Activated CD8-positive, alpha-beta memory T cell treated with anti-CD3 and anti-CD28 coated beads, Interleukin-2, amount 50 U/mL, for 24 hours (primary cell): ENCODE data around the gene NEB.
"Not testable (repeated sequence)": the region's sequence is repeated elsewhere in the genome, so short reads cannot be mapped to it uniquely, and the experiment has no call there.

ENCODE experiments used
- DNase-seq: peaks from one replicate; pipeline ENCODE4 v3.0.0-alpha.2; 2020; ENCODE audit errors: extremely low read depth

The NEB gene

GRCh38 chr2:151761193-151761592 lies 26.9 kb upstream of the NEB start:
- no peak for DNase-seq

- no peak for DNase-seq
These were observed 25.9 kb upstream of the NEB start for GRCh38 chr2:151760139-151760650.

GRCh38 chr2:151758744-151759143 lies 24.5 kb upstream of the NEB start:
- DNase-seq: no peak

GRCh38 chr2:151757861-151758260 lies 23.6 kb upstream of the NEB start:
- DNase-seq: no peak

- DNase-seq: no peak
These were observed 22.5 kb upstream of the NEB start for GRCh38 chr2:151756820-151757219.

GRCh38 chr2:151754253-151754897 lies 20.1 kb upstream of the NEB start:
- no peak for DNase-seq

- DNase-seq: no peak
These were observed 19.3 kb upstream of the NEB start for GRCh38 chr2:151753540-151753939.

GRCh38 chr2:151745261-151745660 lies 11.0 kb upstream of the NEB start:
- DNase-seq: not testable (repeated sequence)

- no peak for DNase-seq
These were observed 3.9 kb downstream of the NEB start for GRCh38 chr2:151730262-151730975.

GRCh38 chr2:151729837-151730236 lies 4.4 kb downstream of the NEB start:
- DNase-seq: no peak

- no peak for DNase-seq
These were observed 4.9 kb downstream of the NEB start for GRCh38 chr2:151729415-151729811.

- DNase-seq: no peak
These were observed 5.4 kb downstream of the NEB start for GRCh38 chr2:151728804-151729414.

- no peak for DNase-seq
These were observed 6.4 kb downstream of the NEB start for GRCh38 chr2:151727593-151728552.

GRCh38 chr2:151721161-151721560 lies 13.1 kb downstream of the NEB start:
- DNase-seq: no peak

- no peak for DNase-seq
These were observed 13.8 kb downstream of the NEB start for GRCh38 chr2:151720521-151720920.

- no peak for DNase-seq
These were observed 15.5 kb downstream of the NEB start for GRCh38 chr2:151718796-151719195.

- no peak for DNase-seq
These were observed 16.0 kb downstream of the NEB start for GRCh38 chr2:151718247-151718646.

- no peak for DNase-seq
These were observed 17.6 kb downstream of the NEB start for GRCh38 chr2:151716721-151717120.

GRCh38 chr2:151713291-151713903 lies 20.9 kb downstream of the NEB start:
- no peak for DNase-seq

GRCh38 chr2:151711025-151711424 lies 23.3 kb downstream of the NEB start:
- no peak for DNase-seq

- no peak for DNase-seq
These were observed 25.5 kb downstream of the NEB start for GRCh38 chr2:151708788-151709187.
